ENCODE data around the gene STPG3.

STPG3 gene

DNA sequence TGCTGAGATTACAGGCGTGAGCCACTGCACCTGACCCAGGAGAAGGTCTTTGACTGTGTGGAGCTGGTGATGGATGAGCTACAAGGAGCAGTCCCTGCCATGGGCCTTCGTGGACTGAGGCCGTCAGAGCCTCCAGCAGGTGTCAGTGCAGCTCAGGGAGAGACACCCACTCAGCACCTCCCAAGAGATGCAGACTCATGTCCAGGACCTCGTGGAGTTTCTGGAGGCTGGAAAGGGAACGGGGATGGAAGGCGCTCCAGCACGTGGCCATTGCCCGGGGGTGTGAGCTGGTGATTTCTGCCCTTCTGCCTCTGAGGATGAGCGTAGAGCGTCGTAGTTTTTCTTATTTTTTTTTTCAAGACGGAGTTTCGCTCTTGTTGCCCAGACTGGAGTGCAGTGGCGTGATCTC lies 35.9 kb downstream of the STPG3 start:
- no peak for DNase-seq

GRCh38 chr9:137293094-137293481 lies 42.0 kb downstream of the STPG3 start:
- DNase-seq: no peak

GRCh38 chr9:137293482-137294090 lies 42.5 kb downstream of the STPG3 start:
- no peak for DNase-seq

DNA sequence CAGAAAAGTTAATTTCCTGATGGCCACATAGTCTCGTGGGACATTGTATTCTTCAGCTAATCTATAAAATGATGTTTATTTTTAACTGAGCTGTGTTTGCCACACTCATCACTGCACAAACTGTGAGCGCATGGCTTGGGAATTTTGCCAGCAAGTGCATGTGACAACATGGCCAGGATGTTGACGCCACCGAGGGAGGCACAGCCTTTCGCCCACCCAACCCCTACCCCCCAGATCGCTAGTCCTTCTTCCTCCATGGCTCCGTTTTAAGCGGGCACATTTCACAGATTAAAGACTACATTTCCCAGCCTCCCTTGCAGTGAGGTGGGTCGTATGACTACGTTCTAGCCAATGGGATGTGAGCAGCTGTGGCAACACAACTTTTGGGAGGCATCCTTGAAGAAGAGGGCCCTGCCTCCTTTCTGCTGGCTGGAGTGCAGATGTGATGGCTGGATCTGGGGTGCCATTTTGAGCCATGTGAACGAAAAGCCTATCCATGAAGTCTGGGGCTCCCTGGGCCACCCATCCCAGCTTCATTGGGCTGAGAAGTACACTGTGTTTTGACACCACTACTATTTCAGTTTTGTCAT lies 43.1 kb downstream of the STPG3 start:
- DNase-seq: no peak

DNA sequence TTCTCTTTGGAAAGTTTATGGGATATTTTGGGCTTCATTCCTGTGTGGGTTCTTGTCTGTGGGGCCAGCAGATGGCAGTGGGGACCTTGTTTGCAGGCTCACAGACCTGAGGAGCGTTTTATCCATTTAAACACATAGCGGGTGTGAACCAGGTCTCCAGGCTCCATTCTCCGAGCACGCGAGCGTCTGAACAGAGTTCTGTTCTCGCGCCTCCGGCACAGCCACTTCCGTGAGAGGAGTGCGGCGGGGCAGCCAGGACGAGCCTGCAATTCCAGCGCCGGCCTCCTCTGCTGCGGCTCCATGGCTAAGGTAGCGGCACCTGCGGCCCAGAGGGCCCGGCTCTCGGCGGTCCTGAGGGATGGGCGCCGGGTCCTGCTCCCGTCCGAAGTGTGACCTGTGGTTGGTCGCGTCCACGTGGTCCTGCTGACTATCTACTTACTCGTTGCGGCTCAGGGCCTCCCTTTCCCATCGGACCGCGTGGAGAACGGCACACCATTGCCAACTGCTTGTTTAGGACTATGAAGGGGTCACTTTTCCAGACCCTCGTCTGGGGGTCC lies 43.7 kb downstream of the STPG3 start:
- DNase-seq: no peak

- no peak for DNase-seq
Measured at GRCh38 chr9:137295238-137295811, 44.2 kb downstream of the STPG3 start.

GRCh38 chr9:137295849-137296669 lies 45.0 kb downstream of the STPG3 start:
- no peak for DNase-seq

- no peak for DNase-seq
Measured at GRCh38 chr9:137296670-137297664, 45.9 kb downstream of the STPG3 start.

DNA sequence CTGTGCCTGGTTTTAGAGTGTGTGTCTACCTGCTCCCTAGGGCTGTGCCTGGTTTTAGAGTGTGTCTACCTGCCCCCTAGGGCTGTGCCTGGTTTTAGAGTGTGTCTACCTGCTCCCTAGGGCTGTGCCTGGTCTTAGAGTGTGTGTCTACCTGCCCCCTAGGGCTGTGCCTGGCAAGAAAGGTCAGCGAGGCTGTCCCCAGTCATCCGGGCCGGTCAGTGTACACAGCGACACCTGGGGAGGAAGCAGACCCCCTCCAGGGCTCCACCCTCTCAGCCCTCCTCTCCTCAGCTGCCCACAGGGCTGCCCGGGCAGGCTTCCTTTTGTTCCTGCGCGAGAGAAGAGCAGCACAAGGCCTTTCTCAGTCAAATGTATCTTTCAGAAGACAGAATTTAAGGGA lies 46.9 kb downstream of the STPG3 start:
- DNase-seq: no peak

DNA sequence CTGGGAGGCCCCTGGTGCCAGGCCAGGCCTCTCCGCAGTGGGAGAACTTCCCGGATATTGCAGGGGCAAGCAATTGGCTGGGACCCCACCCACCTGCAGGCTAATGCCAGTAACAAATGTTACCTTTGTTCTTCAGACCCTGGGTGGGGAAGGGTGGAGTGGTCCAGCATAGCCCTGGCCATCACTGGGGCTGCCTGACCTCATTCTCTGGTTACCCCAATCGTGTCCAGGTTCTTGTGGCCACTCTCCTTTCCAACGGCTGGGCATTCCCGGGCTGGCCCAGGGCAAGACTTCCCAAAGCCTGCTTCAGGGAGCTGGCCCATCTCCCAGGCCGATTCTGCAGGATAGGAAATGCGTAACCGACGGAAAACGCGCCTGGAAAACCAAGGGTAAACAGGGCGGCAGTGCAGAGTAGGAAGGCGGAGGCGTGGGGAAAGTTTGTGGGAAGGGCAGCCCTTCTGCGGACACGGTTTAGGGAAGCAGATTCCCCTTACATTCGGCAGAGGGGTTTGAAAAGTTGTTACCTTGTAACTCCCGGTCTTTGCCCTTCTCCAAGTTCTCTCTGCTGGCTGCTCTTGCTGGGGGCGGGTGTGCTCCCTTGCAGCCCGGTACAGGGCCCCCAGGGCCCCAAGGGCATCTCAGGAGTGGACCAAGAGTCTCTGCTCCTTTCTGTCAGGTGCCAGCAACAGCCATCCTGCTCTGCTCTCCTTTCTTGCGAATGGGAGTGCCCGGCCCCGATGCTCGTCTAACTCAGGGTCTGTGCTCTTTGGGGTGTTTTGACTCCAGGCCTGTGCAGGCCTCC lies 47.5 kb downstream of the STPG3 start:
- no peak for DNase-seq

DNA sequence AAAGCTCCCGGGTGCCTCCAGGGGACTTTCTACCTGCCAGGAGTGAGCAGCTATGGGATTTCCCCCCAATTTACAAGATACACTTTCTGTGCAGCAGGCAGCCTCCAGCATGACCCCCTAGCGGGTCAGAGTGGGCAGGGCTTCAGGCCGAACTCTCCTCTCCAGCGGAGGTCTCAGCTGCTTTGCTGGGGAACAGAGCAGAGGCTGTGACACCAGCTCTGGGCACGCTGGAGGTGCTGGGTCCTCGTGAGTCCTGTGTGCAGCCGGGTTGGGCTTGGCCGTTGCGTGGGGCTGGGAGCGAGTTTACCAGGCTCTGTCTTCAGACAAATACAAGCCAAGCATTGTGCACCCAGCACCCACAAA lies 48.1 kb downstream of the STPG3 start:
- no peak for DNase-seq

DNA sequence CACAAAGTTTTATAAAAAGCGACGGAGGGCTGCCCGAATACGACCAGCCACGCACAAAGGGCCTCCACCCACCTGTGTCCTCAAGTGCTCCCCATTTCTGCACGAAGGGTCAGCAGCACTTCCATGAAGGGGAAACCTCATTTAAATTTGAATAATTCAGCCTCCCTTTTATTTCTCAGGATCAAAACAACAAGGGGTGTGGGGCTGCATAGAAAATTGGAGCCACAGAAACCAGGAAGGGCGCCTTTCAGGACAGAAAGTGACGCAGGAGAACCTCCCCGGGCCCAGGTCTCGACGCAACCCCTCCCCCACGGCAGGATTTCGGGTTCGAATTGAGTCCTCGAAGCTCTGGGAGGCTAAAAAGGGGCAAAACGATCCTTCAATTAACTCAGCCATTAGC lies 48.9 kb downstream of the STPG3 start:
- DNase-seq: no peak

GRCh38 chr9:137300567-137301080 lies 49.5 kb downstream of the STPG3 start:
- DNase-seq: no peak

DNA sequence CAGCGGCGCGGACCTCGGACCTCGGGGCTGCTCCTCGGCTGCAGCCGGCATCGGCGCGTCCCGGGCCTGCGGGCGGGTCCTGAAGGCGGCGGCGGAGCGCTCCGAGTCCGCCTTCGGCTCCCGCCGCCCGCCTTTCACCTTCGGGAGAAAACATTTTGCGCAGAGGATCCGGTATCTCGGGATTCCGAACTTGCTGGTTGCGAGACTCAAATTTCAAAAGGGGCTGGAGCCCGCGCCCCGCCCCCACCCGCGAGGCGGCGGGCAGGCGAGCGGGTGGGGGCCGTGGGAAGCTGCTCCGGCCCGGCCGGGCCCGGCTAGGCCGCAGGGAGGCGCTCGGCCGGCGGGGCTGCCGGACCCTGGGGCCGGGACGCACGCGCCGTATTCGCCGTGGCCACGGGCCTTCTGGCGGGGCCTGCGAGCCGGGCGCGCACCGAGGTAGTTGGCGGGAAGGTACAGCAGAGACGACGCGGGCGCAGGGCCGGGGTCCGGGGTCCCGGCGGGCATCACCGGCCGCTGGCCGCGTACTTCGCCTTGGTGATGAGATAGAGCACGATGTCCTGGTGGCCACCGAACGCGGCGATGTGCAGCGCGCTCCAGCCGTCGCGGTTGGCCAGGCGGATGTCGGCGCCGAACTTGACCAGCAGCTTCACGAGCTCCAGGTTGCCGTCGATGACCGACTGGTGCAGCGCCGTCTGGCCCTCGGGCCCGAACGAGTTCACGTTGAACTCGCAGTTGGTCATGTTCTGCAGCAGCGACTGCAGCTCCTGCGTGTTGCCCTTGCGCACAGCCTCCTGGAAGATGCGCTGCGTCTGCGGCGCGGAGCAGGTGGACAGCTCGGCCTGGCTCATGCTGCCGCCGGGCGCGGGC lies 50.2 kb downstream of the STPG3 start:
- DNase-seq: no peak

DNA sequence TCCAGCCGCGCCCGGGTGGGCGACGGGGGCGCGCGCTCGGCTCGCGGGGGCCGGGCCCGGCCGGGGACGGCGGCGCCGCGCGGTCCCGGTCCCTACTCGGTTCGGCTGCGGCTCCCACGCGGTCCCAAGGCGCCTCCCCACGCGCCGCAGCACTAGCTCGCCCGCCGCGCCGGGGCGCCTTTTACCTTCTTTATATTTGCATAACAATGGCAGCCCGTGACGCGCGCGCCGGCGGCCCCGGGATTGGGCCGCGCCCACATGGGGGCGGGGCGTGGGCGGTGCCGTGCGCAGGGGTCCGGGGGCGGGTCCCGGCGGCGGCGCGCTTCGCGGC lies 51.0 kb downstream of the STPG3 start, which contains the start of gene NRARP:
Gene NRARP, minus strand, starts transcription at position 154 of the 331 bp plus-strand sequence. CDS start 343 bp downstream, outside the sequence.
- peak; percentile 33 for DNase-seq

GRCh38 chr9:137302449-137303150 lies 51.5 kb downstream of the STPG3 start:
- DNase-seq: no peak
